ELF-1 (cell line): ENCODE measurements around the gene MRPL43.
"Not testable (repeated sequence)": the region's sequence is repeated elsewhere in the genome, so short reads cannot be mapped to it uniquely, and the experiment has no call there.

ENCODE experiments used
- DNase-seq: peaks from one replicate; pipeline ENCODE4 v3.0.0-alpha.2; 2016; ENCODE audit warnings: low read depth, low spot score

Gene MRPL43

GRCh38 chr10:100983868-100984671 lies 3.2 kb downstream of the MRPL43 start:
- no peak for DNase-seq

- no peak for DNase-seq
Observed at GRCh38 chr10:100982916-100983830, 4.1 kb downstream of the MRPL43 start.

GRCh38 chr10:100981178-100981772 lies 6.0 kb downstream of the MRPL43 start:
- no peak for DNase-seq

DNA sequence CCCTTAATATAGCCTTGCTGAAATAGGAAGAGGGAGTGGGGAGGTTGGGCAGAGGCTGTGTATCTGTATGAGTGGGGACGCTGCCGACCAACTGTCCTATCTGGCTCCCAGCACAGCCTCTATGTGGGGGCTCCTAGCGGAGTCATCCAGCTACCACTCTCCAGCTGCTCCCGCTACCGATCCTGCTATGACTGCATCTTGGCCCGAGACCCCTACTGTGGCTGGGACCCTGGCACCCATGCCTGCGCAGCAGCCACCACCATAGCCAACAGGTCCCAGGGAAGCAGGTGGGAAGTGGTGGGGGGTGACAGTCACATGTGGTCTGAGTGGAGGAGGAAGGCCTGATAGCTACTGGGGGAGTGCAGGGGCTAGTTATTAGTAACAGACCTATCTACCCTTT lies 6.6 kb downstream of the MRPL43 start:
- no peak for DNase-seq

DNA sequence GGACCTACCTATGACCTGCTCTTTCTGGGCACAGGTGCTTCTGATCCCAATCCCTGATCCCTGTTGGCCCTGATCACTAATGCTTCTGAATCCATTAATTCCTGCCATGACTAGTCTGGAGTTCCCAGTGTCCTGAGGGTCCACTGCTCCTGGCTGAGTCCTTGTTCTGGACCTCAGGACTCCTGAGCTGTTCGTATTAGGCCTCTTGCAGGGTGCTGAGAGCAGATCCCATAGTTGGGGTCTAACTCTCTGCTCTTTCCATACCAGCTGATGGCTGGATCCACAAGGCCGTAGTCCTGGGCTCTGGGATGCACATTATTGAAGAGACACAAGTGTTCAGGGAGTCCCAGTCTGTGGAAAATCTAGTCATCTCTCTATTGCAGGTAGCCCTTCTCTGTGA lies 7.0 kb downstream of the MRPL43 start:
- no peak for DNase-seq

GRCh38 chr10:100979791-100980272 lies 7.5 kb downstream of the MRPL43 start:
- DNase-seq = no peak

DNA sequence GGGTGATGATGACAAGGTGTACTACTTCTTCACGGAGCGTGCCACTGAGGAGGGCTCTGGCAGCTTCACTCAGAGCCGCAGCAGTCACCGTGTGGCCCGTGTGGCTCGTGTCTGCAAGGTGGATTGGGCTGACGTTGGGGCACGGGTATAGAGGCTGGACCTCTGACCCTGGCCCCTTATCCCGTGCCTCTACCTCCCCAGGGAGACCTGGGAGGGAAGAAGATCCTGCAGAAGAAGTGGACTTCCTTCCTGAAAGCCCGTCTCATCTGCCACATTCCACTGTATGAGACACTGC lies 8.4 kb downstream of the MRPL43 start:
- DNase-seq = no peak

- no peak for DNase-seq
Observed at GRCh38 chr10:100978121-100978900, 9.0 kb downstream of the MRPL43 start.

GRCh38 chr10:100977436-100977835 lies 9.9 kb downstream of the MRPL43 start:
- no peak for DNase-seq

DNA sequence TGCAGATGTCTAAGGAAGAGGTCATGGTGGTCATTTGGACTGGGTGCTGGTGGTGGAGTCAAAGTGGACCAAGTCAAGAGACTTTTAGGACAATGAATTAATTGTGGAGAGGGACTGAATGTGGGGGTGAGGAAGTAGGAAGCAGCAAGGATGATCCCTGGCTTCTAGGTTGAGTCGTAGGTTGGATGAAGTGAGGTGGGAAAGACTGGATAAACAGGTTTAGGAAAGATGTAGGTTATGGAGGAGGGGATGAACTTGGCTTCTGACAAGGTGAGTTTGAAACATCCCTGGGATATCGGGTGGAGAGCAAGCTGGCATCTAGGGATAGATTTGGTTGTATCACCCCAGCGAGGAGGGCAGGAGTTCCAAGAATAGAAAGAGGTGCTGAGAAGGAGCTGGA lies 10.4 kb downstream of the MRPL43 start:
- no peak for DNase-seq

DNA sequence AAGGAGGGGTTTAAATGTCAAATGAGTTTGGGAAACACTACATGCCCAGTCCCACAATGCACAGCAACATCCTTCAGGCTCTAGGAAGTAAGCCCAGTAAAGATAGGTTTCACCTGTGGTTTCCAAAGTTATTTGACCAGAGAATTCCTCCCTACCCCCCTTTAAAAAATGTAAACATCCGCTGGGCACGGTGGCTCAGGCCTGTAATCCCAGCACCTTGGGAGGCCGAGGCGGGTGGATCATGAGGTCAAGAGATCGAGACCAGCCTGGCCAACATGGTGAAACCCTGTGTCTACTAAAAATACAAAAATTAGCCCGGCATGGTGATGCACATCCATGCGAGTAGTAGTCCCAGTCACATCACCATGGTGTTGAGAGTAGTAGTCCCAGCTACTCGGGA lies 11.9 kb downstream of the MRPL43 start:
- not testable (repeated sequence) for DNase-seq

- no peak for DNase-seq
Observed at GRCh38 chr10:100972904-100973535, 14.3 kb downstream of the MRPL43 start.

GRCh38 chr10:100972115-100972903 lies 15.0 kb downstream of the MRPL43 start:
- DNase-seq = peak; percentile 39

GRCh38 chr10:100970914-100971811 lies 16.1 kb downstream of the MRPL43 start:
- DNase-seq = peak; percentile 40

- DNase-seq = no peak
Observed at GRCh38 chr10:100970076-100970913, 17.0 kb downstream of the MRPL43 start.

- peak; percentile 73 for DNase-seq
Observed at GRCh38 chr10:100969187-100970075, 17.9 kb downstream of the MRPL43 start, which contains the start of gene SEMA4G. Gene SEMA4G (plus strand): TSS chr10:100969504. CDS start chr10:100972913, 3,409 bp downstream.

DNA sequence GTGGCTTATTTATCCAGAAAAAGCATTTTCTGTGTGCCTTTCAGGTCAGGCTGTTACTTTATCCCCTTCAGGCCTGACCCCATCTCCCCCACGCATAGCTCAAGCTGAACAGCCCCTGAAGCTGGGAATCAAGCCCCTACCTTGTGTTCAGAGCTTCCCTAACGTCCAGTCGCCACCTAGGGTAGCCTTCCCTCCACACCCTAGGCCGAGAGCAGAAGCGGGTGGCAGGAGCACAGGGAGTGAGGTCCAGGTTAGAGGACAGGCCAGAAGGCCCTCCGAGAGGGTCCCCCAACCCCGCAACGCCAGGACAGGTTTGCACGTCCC lies 18.5 kb downstream of the MRPL43 start:
- no peak for DNase-seq
